GM20000 (cell line): ENCODE measurements around the gene SMIM35.

Experiments
- DNase-seq: peaks from one replicate; pipeline ENCODE4 v3.0.0; 2012; ENCODE audit warnings: low spot score
- CTCF ChIP-seq: IDR thresholded peaks from 2 replicates; pipeline ENCODE4 v1.5.1; 2012; ENCODE audit warnings: mild to moderate bottlenecking, control low read depth; ENCODE audit errors: extremely low read depth, missing control alignments

The SMIM35 gene

GRCh38 chr11:118048472-118049370 is 38.0 kb downstream of the SMIM35 start:
- no peak for TF ChIP-seq CTCF
- no peak for DNase-seq

- DNase-seq, result no peak
- TF ChIP-seq CTCF, result no peak
Observed at GRCh38 chr11:118047749-118048148, 39.0 kb downstream of the SMIM35 start.

GRCh38 chr11:118046964-118047700 is 39.6 kb downstream of the SMIM35 start:
- TF ChIP-seq CTCF, result no peak
- no peak for DNase-seq

GRCh38 chr11:118046051-118046963 is 40.5 kb downstream of the SMIM35 start:
- peak; percentile 40 for DNase-seq
- no peak for TF ChIP-seq CTCF

DNA sequence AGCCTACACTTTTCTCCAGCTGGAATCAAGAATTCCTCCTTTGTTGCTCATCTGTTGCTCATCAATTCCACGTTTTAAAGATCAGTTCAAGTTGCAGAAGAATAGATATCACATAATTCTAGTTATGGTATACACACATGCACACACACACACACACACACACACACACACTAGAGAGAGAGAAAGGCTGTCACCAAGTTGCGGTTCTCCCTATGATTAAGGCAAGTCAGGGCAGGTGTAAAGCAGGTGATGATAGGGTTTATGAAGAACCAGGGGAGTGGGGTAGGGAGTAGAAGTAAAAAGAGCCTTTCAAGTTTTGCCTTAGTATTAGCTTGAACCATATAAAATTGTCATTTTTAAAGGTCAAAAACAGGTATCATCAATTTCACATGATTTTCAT is 41.6 kb downstream of the SMIM35 start:
- no peak for TF ChIP-seq CTCF
- no peak for DNase-seq

- no peak for TF ChIP-seq CTCF
- DNase-seq, result no peak
Observed at GRCh38 chr11:118042796-118043195, 44.0 kb downstream of the SMIM35 start.
